Endothelial cell of umbilical vein (primary cell): ENCODE measurements around the gene CGA. TPM values are rescaled to one million over a fixed set of nuclear protein-coding genes. Genes with fewer than 3 reads are reported as not detected.

ENCODE experiments used
- BruUV-seq: library from RNA; stranded (reverse); fragments of 400-500 nt; replicated peaks from 2 replicates; lab custom pipeline; 2021; lab: Mats Ljungman, UMichigan
- CTCF ChIA-PET: fragments of 300-600, 350-600 bp; sonication (Branson Sonifier 250); formaldehyde crosslinking; loops from one replicate; lab custom pipeline; 2021; ENCODE audit warnings: antibody characterized with exemption, inconsistent platforms; lab: Charles Lee
- POLR2A ChIA-PET: fragments of 300-600, 350-600 bp; sonication (Branson Sonifier 250); formaldehyde crosslinking; loops from one replicate; lab custom pipeline; 2021; ENCODE audit warnings: antibody characterized with exemption, inconsistent platforms; lab: Charles Lee
- DNase-seq: peaks from one replicate; pipeline ENCODE4 v3.0.0-alpha.2; 2011; ENCODE audit warnings: low read depth, low spot score
- FAIRE-seq: peaks from 2 replicates; lab custom pipeline; 2011; peaks lifted over from hg19 to GRCh38; lab: Jason Lieb, UNC
- H2AFZ ChIP-seq: 2 replicates; pipeline ENCODE4 v1.6.0; 2012; ENCODE audit warnings: low read depth, low read length, control low read depth, inconsistent platforms
- H3K27ac ChIP-seq: 2 replicates; pipeline ENCODE4 v1.5.1; 2011; ENCODE audit warnings: low read depth, mild to moderate bottlenecking, control low read depth, low read length, moderate library complexity; ENCODE audit not compliant: insufficient read depth
- H3K27me3 ChIP-seq, 2 experiments: 2 replicates each; pipeline versions ENCODE4 v1.6.0 to v1.6.1; 2011; ENCODE audit warnings: low read length in 2 of 2, mixed read lengths in 1 of 2; ENCODE audit not compliant: control insufficient read depth in 2 of 2, insufficient read depth in 2 of 2
- H3K36me3 ChIP-seq, 2 experiments: 2 replicates in 1 of 2; 3 replicates in 1 of 2; pipeline ENCODE4 v1.5.1; 2011; ENCODE audit warnings: low read length in 2 of 2, mild to moderate bottlenecking in 1 of 2, moderate library complexity in 1 of 2; ENCODE audit not compliant: control insufficient read depth in 2 of 2, insufficient read depth in 2 of 2; ENCODE audit errors: extremely low read depth in 1 of 2
- H3K4me1 ChIP-seq: 3 replicates; pipeline ENCODE4 v1.5.1; 2011; ENCODE audit warnings: mild to moderate bottlenecking, low read length; ENCODE audit not compliant: control insufficient read depth, insufficient read depth; ENCODE audit errors: extremely low read depth
- H3K4me2 ChIP-seq: 2 replicates; pipeline ENCODE4 v1.6.1; 2011; ENCODE audit warnings: low read length, control low read depth, mixed read lengths; ENCODE audit not compliant: insufficient read depth
- H3K4me3 ChIP-seq, 3 experiments: fragments of 200-600 bp in 1 of 3; sonication (generic), shearing (Covaris generic) in 1 of 3; replicated peaks in 1 of 3; 2 replicates each; pipeline ENCODE4 v1.5.1; 2011 to 2016; ENCODE audit warnings: control low read depth in 3 of 3, low read length in 3 of 3, mild to moderate bottlenecking in 2 of 3, inconsistent platforms in 1 of 3, low read depth in 1 of 3, moderate library complexity in 1 of 3; ENCODE audit not compliant: insufficient read depth in 1 of 3
- H3K79me2 ChIP-seq: 2 replicates; pipeline ENCODE4 v1.6.0; 2012; ENCODE audit warnings: low read length, inconsistent platforms; ENCODE audit not compliant: control insufficient read depth, insufficient read depth
- H3K9ac ChIP-seq: replicated peaks from 2 replicates; pipeline ENCODE3; 2011; ENCODE audit warnings: low read length, control low read depth; ENCODE audit not compliant: insufficient read depth; ENCODE audit errors: extremely low read depth
- H3K9me1 ChIP-seq: replicated peaks from 3 replicates; pipeline ENCODE4 v1.6.0; 2011; ENCODE audit warnings: mild to moderate bottlenecking, low read length; ENCODE audit not compliant: control insufficient read depth, insufficient read depth; ENCODE audit errors: extremely low read depth
- H3K9me3 ChIP-seq: replicated peaks from 2 replicates; pipeline ENCODE4 v1.5.1; 2012; ENCODE audit warnings: low read length, inconsistent platforms; ENCODE audit not compliant: control insufficient read depth, insufficient read depth
- H4K20me1 ChIP-seq: replicated peaks from 2 replicates; pipeline ENCODE3; 2011; ENCODE audit warnings: mild to moderate bottlenecking, low read length; ENCODE audit not compliant: control insufficient read depth, insufficient read depth; ENCODE audit errors: extremely low read depth
- CTCF ChIP-seq, 2 donors: IDR thresholded peaks; 1 replicate in 1 of 2; 2 replicates in 1 of 2; pipeline ENCODE4 v1.5.1; 2011; ENCODE audit warnings: low read length in 2 of 2, mild to moderate bottlenecking in 2 of 2, moderate library complexity in 2 of 2, control low read depth in 1 of 2, inconsistent platforms in 1 of 2, low read depth in 1 of 2; ENCODE audit not compliant: insufficient read depth in 1 of 2; ENCODE audit errors: extremely low read depth in 1 of 2
- EZH2 ChIP-seq: IDR thresholded peaks from 2 replicates; pipeline ENCODE4 v1.6.1; 2012; ENCODE audit warnings: borderline replicate concordance, low read depth, mild to moderate bottlenecking, moderate library complexity, low read length, inconsistent platforms; ENCODE audit not compliant: severe bottlenecking
- FOS ChIP-seq: IDR thresholded peaks from 2 replicates; pipeline ENCODE4 v1.6.1; 2011; ENCODE audit warnings: mild to moderate bottlenecking, low read length, moderate library complexity, borderline replicate concordance; ENCODE audit not compliant: insufficient read depth
- GATA2 ChIP-seq: IDR thresholded peaks from 2 replicates; pipeline ENCODE4 v1.7.0; 2011; ENCODE audit warnings: low read depth, mild to moderate bottlenecking, moderate library complexity, mixed read lengths, low read length; ENCODE audit not compliant: insufficient read length, insufficient read depth
- JUN ChIP-seq: IDR thresholded peaks from 2 replicates; pipeline ENCODE4 v1.6.1; 2011; ENCODE audit warnings: borderline replicate concordance, low read depth; ENCODE audit not compliant: insufficient read length, insufficient read depth
- MYC ChIP-seq: IDR thresholded peaks from one replicate; pipeline ENCODE4 v1.6.1; 2011; ENCODE audit warnings: mild to moderate bottlenecking, low read depth, low read length
- POLR2A ChIP-seq: IDR thresholded peaks from 2 replicates; pipeline ENCODE4 v1.6.1; 2012; ENCODE audit warnings: low read depth, mild to moderate bottlenecking, control low read depth, low read length
- POLR2AphosphoS5 ChIP-seq: IDR thresholded peaks from 2 replicates; pipeline ENCODE4 v1.6.1; 2012; ENCODE audit warnings: low read depth, mild to moderate bottlenecking, control low read depth, low read length, moderate library complexity; ENCODE audit not compliant: insufficient read depth
- dilution Hi-C: fragments of 300-500 bp; cut with MboI; formaldehyde crosslinking; loops from one replicate; pipeline ENCODE4 v1.15.0; 2019; ENCODE audit warnings: low sequenced_read_pairs; ENCODE audit not compliant: extremely low pct_ligation_motif_present
- intact Hi-C: fragments of 100-400 bp; cut with micrococcal nuclease; formaldehyde crosslinking; loops from one replicate; pipeline ENCODE4 v1.10.0; 2022
- polyA plus RNA-seq, 4 experiments: library from polyadenylated mRNA; depleted of rRNA in 3 of 4; stranded (reverse) in 3 of 4; unstranded in 1 of 4; fragments of >200 nt; gene quantifications; 2 replicates each; pipeline versions ENCODE4 v1.2.1 to v1.2.3, GENCODE V29; 2011 to 2012; ENCODE audit warnings: missing spikeins in 1 of 4
- total RNA-seq: library from RNA; stranded (reverse); gene quantifications from 2 replicates; pipeline ENCODE4 v1.2.3, GENCODE V29; 2021
- TF ChIP-seq, protein P1 (sequence below): IDR thresholded peaks from 2 replicates; pipeline ENCODE4 v1.6.1; 2011; ENCODE audit not compliant: insufficient read depth, insufficient read length

Gene CGA
- total and polyA plus RNA-seq, 2 donors (not counting 3 experiments of a cell fraction or from before 2014, with no cell fraction given), result 0.10 TPM; not detected in 1

- Histone ChIP-seq H3K4me1 (no peaks in the 10 kb centered on the region), H3K79me2 (no peaks in the 10 kb centered on the region), H3K4me2 (no peak overlapping the region), H4K20me1 (no peaks in the 10 kb centered on the region), H2AFZ (no peak overlapping the region), H3K9me1 (no peaks in the 10 kb centered on the region), H3K9me3 (no peaks in the 10 kb centered on the region), H3K9ac (no peak overlapping the region), H3K4me3 (no peak overlapping the region), H3K36me3 (no peaks in the 10 kb centered on the region), H3K27me3 (peaks cover 0 to 1% of the 10 kb centered on the region in 2 experiments), H3K27ac (no peak overlapping the region)
- ChIA-PET CTCF (interaction anchor here (0.8 to 2.1 kb wide), 2 partner anchors 13 to 25 kb away, joined by 3 to 6 read pairs; no protein-coding TSS in a partner anchor), POLR2A (no interaction called here)
- TF ChIP-seq CTCF (IDR thresholded peaks at IDR 0.05; ENCODE audit: extremely low read depth in 1 of 2, insufficient read depth in 1 of 2, low read depth in 1 of 2, low read length in 2 of 2) (no peak), JUN (no peak), MYC (no peak)
- BruUV-seq, result no TSS peak
- dilution Hi-C loops, result no loop called here
- FAIRE-seq (no peak), DNase-seq (no peak)
- intact Hi-C loops, result no loop called here
Measured at GRCh38 chr6:87054143-87054833, 40.6 kb downstream of the CGA start.

GRCh38 chr6:87053312-87053711, 41.6 kb downstream of the CGA start:
- Histone ChIP-seq H3K36me3 (no peaks in the 10 kb centered on the region), H3K4me1 (no peaks in the 10 kb centered on the region), H3K79me2 (no peaks in the 10 kb centered on the region), H4K20me1 (no peaks in the 10 kb centered on the region), H2AFZ (no peak overlapping the region), H3K27ac (no peak overlapping the region), H3K9ac (no peak overlapping the region), H3K4me3 (no peak overlapping the region), H3K9me1 (no peaks in the 10 kb centered on the region), H3K4me2 (no peak overlapping the region), H3K27me3 (peaks cover 0 to 1% of the 10 kb centered on the region in 2 experiments), H3K9me3 (no peaks in the 10 kb centered on the region)
- dilution Hi-C loops (no loop called here), intact Hi-C loops (no loop called here)
- no TSS peak for BruUV-seq
- DNase-seq (no peak), FAIRE-seq (no peak)
- ChIA-PET POLR2A (no interaction called here), CTCF (interaction anchor here (0.8 to 2.1 kb wide), 2 partner anchors 14 to 26 kb away, joined by 3 to 6 read pairs; no protein-coding TSS in a partner anchor)
- TF ChIP-seq MYC, result no peak
- TF ChIP-seq POLR2AphosphoS5, result no peak
- no peak for TF ChIP-seq POLR2A
- TF ChIP-seq, protein P1, sequence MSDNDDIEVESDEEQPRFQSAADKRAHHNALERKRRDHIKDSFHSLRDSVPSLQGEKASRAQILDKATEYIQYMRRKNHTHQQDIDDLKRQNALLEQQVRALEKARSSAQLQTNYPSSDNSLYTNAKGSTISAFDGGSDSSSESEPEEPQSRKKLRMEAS, result no peak
- TF ChIP-seq FOS, result no peak
- no peak for TF ChIP-seq CTCF (IDR thresholded peaks at IDR 0.05; ENCODE audit: extremely low read depth in 1 of 2, insufficient read depth in 1 of 2, low read depth in 1 of 2, low read length in 2 of 2)
- TF ChIP-seq EZH2, result no peak
- no peak for TF ChIP-seq GATA2
- no peak for TF ChIP-seq JUN
